Skin epidermis (tissue), 12 donors: ENCODE results near the gene LMBR1.
"Not testable (repeated sequence)": the region's sequence is repeated elsewhere in the genome, so short reads cannot be mapped to it uniquely, and the experiment has no call there.

ENCODE experiments used
- H3K27ac ChIP-seq, 21 experiments: fragments of 200-600 bp; sonication (generic) in 11 of 21; one replicate each; pipeline ENCODE4 v1.5.0; 2020; ENCODE audit warnings: mild to moderate bottlenecking in 3 of 21, inconsistent platforms in 2 of 21, moderate library complexity in 2 of 21
- H3K4me3 ChIP-seq, 7 experiments: fragments of 200-600 bp; sonication (generic) in 2 of 7; one replicate each; pipeline ENCODE4 v1.5.0; 2020; ENCODE audit warnings: inconsistent platforms in 2 of 7, mild to moderate bottlenecking in 2 of 7, moderate library complexity in 1 of 7

Gene LMBR1

GRCh38 chr7:156669035-156669828, 223.8 kb downstream of the LMBR1 start:
- H3K27ac ChIP-seq: no peak overlapping the region
- H3K4me3 ChIP-seq: no peak overlapping the region

GRCh38 chr7:156668130-156668741, 224.7 kb downstream of the LMBR1 start:
- Histone ChIP-seq H3K27ac (no peak overlapping the region), H3K4me3 (no peak overlapping the region)

- Histone ChIP-seq H3K4me3 (no peak overlapping the region), H3K27ac (no peak overlapping the region)
These were observed 225.9 kb downstream of the LMBR1 start for GRCh38 chr7:156667110-156667426.

- no peak overlapping the region for H3K27ac ChIP-seq
These were observed 226.4 kb downstream of the LMBR1 start for GRCh38 chr7:156666368-156667109.

GRCh38 chr7:156665101-156665500, 227.9 kb downstream of the LMBR1 start:
- H3K27ac ChIP-seq: no peak overlapping the region
- H3K4me3 ChIP-seq: no peak overlapping the region

More at GRCh38 chr7:156666368-156667109, 226.4 kb downstream of the LMBR1 start:
- H3K4me3 ChIP-seq: no peak overlapping the region

GRCh38 chr7:156662277-156662676, 230.7 kb downstream of the LMBR1 start:
- Histone ChIP-seq H3K4me3 (no peak overlapping the region), H3K27ac (no peak overlapping the region)

- no peak overlapping the region for H3K4me3 ChIP-seq
- H3K27ac ChIP-seq: no peak overlapping the region
These were observed 231.3 kb downstream of the LMBR1 start for GRCh38 chr7:156661637-156662036.

GRCh38 chr7:156659961-156660360, 233.0 kb downstream of the LMBR1 start:
- H3K4me3 ChIP-seq: no peak overlapping the region
- no peak overlapping the region for H3K27ac ChIP-seq

GRCh38 chr7:156659203-156659602, 233.8 kb downstream of the LMBR1 start:
- no peak overlapping the region for H3K4me3 ChIP-seq
- H3K27ac ChIP-seq: no peak overlapping the region

- Histone ChIP-seq H3K4me3 (no peak overlapping the region), H3K27ac (no peak overlapping the region)
These were observed 235.3 kb downstream of the LMBR1 start for GRCh38 chr7:156657681-156658080.

GRCh38 chr7:156656598-156656997, 236.4 kb downstream of the LMBR1 start:
- no peak overlapping the region for H3K4me3 ChIP-seq
- H3K27ac ChIP-seq: no peak overlapping the region

- H3K27ac ChIP-seq: no peak overlapping the region
- H3K4me3 ChIP-seq: no peak overlapping the region
These were observed 237.0 kb downstream of the LMBR1 start for GRCh38 chr7:156655983-156656382.

GRCh38 chr7:156655251-156655650, 237.7 kb downstream of the LMBR1 start:
- Histone ChIP-seq H3K27ac (no peak overlapping the region), H3K4me3 (no peak overlapping the region)

GRCh38 chr7:156654511-156655234, 238.3 kb downstream of the LMBR1 start:
- no peak overlapping the region for H3K27ac ChIP-seq
- no peak overlapping the region for H3K4me3 ChIP-seq

- Histone ChIP-seq H3K27ac (no peak overlapping the region), H3K4me3 (no peak overlapping the region)
These were observed 240.0 kb downstream of the LMBR1 start for GRCh38 chr7:156652886-156653568.

GRCh38 chr7:156651474-156651873, 241.5 kb downstream of the LMBR1 start:
- H3K27ac ChIP-seq: no peak overlapping the region
- no peak overlapping the region for H3K4me3 ChIP-seq

- H3K27ac ChIP-seq: no peak overlapping the region
- no peak overlapping the region for H3K4me3 ChIP-seq
These were observed 242.9 kb downstream of the LMBR1 start for GRCh38 chr7:156650042-156650441.

- H3K4me3 ChIP-seq, H3K27ac ChIP-seq: not testable (repeated sequence)
These were observed 245.7 kb downstream of the LMBR1 start for GRCh38 chr7:156647330-156647729.

GRCh38 chr7:156642306-156643045, 250.5 kb downstream of the LMBR1 start:
- Histone ChIP-seq H3K4me3 (no peak overlapping the region), H3K27ac (no peak overlapping the region)
